Activated T-cell treated with anti-CD3 and anti-CD28 coated beads, Interleukin-2, amount 50 U/mL, for 72 hours (primary cell): ENCODE data around the gene ADGRG4. TPM values are rescaled to one million over a fixed set of nuclear protein-coding genes. Genes with fewer than 3 reads are reported as not detected.

Source experiments
- total RNA-seq, 2 donors: library from RNA; stranded (reverse); gene quantifications; one replicate each; pipeline ENCODE4 v1.2.3, GENCODE V29; 2022

ADGRG4 gene
- total RNA-seq, 2 donors from 2014 or later = not detected

Other genes with a start within 250 kb of the ADGRG4 start
- gene FHL1, start 153.4 kb upstream of the ADGRG4 start, total RNA-seq = 10 to 100 TPM; 15.7 to 18.7 TPM
- gene MAP7D3, start 49.6 kb upstream of the ADGRG4 start, total RNA-seq = 10 to 100 TPM; 11.3 to 11.8 TPM
- not detected for gene BRS3, start 187.0 kb downstream of the ADGRG4 start, total RNA-seq
- 10 to 100 TPM; 37.2 to 39.2 TPM for gene HTATSF1, start 196.6 kb downstream of the ADGRG4 start, total RNA-seq
- gene VGLL1, start 231.3 kb downstream of the ADGRG4 start, total RNA-seq = not detected